ENCODE results near the gene KATNAL1.

DNA sequence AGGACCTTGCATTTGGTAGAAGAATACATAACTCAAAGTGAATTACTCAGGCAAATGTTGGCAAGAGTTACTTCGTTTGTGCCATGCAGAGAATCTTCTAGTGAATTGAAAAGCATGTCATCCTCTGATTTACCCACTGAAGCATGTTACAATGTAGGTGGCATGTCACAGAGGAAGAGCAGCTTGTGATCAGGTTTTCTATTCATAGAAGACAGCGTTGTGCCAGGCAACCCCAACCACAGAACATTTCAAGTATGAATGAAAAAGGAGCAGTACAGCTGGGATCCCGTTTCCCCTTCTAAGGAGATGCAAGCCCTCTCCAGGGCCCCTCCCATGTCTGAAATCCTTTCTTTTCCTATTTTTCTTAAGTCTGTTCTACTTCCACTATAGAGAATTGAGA, 6.0 kb upstream of the KATNAL1 start:
- TF ChIP-seq, protein P1, sequence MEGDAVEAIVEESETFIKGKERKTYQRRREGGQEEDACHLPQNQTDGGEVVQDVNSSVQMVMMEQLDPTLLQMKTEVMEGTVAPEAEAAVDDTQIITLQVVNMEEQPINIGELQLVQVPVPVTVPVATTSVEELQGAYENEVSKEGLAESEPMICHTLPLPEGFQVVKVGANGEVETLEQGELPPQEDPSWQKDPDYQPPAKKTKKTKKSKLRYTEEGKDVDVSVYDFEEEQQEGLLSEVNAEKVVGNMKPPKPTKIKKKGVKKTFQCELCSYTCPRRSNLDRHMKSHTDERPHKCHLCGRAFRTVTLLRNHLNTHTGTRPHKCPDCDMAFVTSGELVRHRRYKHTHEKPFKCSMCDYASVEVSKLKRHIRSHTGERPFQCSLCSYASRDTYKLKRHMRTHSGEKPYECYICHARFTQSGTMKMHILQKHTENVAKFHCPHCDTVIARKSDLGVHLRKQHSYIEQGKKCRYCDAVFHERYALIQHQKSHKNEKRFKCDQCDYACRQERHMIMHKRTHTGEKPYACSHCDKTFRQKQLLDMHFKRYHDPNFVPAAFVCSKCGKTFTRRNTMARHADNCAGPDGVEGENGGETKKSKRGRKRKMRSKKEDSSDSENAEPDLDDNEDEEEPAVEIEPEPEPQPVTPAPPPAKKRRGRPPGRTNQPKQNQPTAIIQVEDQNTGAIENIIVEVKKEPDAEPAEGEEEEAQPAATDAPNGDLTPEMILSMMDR (IDR thresholded peaks at IDR 0.05; ENCODE audit: low read length) = no peak
- no peak for TF ChIP-seq EZH2phosphoT487 (IDR thresholded peaks at IDR 0.05; ENCODE audit: low read length)
- no peak for TF ChIP-seq EZH2 (optimal IDR thresholded peaks at IDR 0.05; ENCODE audit: low read depth, low read length)
